Mucosa of gallbladder (tissue), 1 donor: Measurements from ENCODE around the gene NUP37. TPM values are rescaled to one million over a fixed set of nuclear protein-coding genes. Genes with fewer than 3 reads are reported as not detected.
"Not testable (repeated sequence)": the region's sequence is repeated elsewhere in the genome, so short reads cannot be mapped to it uniquely, and the experiment has no call there.

Experiments used
- DNase-seq: peaks from one replicate; pipeline ENCODE4 v3.0.0-alpha.2; 2020; ENCODE audit warnings: low spot score
- total RNA-seq: library from RNA; stranded (reverse); gene quantifications from one replicate; pipeline ENCODE4 v1.2.1, GENCODE V29; 2021
- donor health status: DM: no; HTN: no; CAD: no.

Gene NUP37
- 13.6 TPM for total RNA-seq

GRCh38 chr12:102119674-102120563, at the start of gene NUP37, which contains the start of gene PARPBP:
NUP37 (minus strand) TSS chr12:102120114; CDS start chr12:102118518, 1,596 bp downstream.
PARPBP (plus strand) TSS chr12:102120183; CDS start chr12:102123889, 3,706 bp downstream.
- peak; percentile 91 for DNase-seq

- no peak for DNase-seq
These were observed 48.1 kb upstream of the NUP37 start for GRCh38 chr12:102167821-102168604.

- no peak for DNase-seq
These were observed 43.5 kb upstream of the NUP37 start for GRCh38 chr12:102163383-102163782.

GRCh38 chr12:102155206-102155605, 35.3 kb upstream of the NUP37 start:
- not testable (repeated sequence) for DNase-seq

GRCh38 chr12:102147062-102147587, 27.2 kb upstream of the NUP37 start:
- not testable (repeated sequence) for DNase-seq

GRCh38 chr12:102144221-102144620, 24.3 kb upstream of the NUP37 start:
- DNase-seq = no peak

GRCh38 chr12:102142866-102143373, 23.0 kb upstream of the NUP37 start:
- DNase-seq = not testable (repeated sequence)

- DNase-seq = not testable (repeated sequence)
These were observed 17.7 kb upstream of the NUP37 start for GRCh38 chr12:102137619-102138018.

- not testable (repeated sequence) for DNase-seq
These were observed 11.5 kb upstream of the NUP37 start for GRCh38 chr12:102131442-102131841.

GRCh38 chr12:102130720-102131119, 10.8 kb upstream of the NUP37 start:
- not testable (repeated sequence) for DNase-seq

GRCh38 chr12:102121328-102121727, 1.4 kb upstream of the NUP37 start:
- DNase-seq = not testable (repeated sequence)

- DNase-seq = no peak
These were observed 972 bp upstream of the NUP37 start for GRCh38 chr12:102120886-102121285.

- DNase-seq = no peak
These were observed 605 bp upstream of the NUP37 start for GRCh38 chr12:102120564-102120873.

GRCh38 chr12:102118874-102119273, 1.0 kb downstream of the NUP37 start:
- no peak for DNase-seq

GRCh38 chr12:102116392-102116791, 3.5 kb downstream of the NUP37 start:
- DNase-seq = no peak

GRCh38 chr12:102114212-102114611, 5.7 kb downstream of the NUP37 start:
- DNase-seq = no peak

GRCh38 chr12:102110782-102111181, 9.1 kb downstream of the NUP37 start:
- DNase-seq = no peak

GRCh38 chr12:102107970-102108369, 11.9 kb downstream of the NUP37 start:
- DNase-seq = no peak

- no peak for DNase-seq
These were observed 13.0 kb downstream of the NUP37 start for GRCh38 chr12:102106905-102107304.

- no peak for DNase-seq
These were observed 23.1 kb downstream of the NUP37 start for GRCh38 chr12:102096855-102097254.

- DNase-seq = no peak
These were observed 24.1 kb downstream of the NUP37 start for GRCh38 chr12:102095677-102096263.

- DNase-seq = no peak
These were observed 26.6 kb downstream of the NUP37 start for GRCh38 chr12:102093319-102093718.
